ENCODE measurements around the gene GGT6.

- no peak for TF ChIP-seq POLR2A (IDR thresholded peaks at IDR 0.05)
- no peak for TF ChIP-seq CTCF (IDR thresholded peaks at IDR 0.05)
- no peak for TF ChIP-seq EP300 (IDR thresholded peaks at IDR 0.05)
Measured at GRCh38 chr17:4554441-4554996, 5.9 kb downstream of the GGT6 start.
